SU-DHL-6 (cell line): ENCODE measurements around the gene SAMD1.

Source experiments
- CTCF ChIP-seq: fragments of 200-600 bp; sonication (generic); IDR thresholded peaks from one replicate; pipeline ENCODE4 v1.5.1; 2017; ENCODE audit warnings: antibody characterized with exemption, mild to moderate bottlenecking, low read length, moderate library complexity; ENCODE audit not compliant: insufficient read depth, poor library complexity, severe bottlenecking
- EZH2phosphoT487 ChIP-seq: fragments of 200-600 bp; sonication (generic), shearing (Covaris generic); conservative IDR thresholded peaks from 2 replicates; pipeline ENCODE4 v1.6.1; 2018; ENCODE audit warnings: mild to moderate bottlenecking, antibody characterized with exemption, low read length, moderate library complexity, mixed read lengths

DNA sequence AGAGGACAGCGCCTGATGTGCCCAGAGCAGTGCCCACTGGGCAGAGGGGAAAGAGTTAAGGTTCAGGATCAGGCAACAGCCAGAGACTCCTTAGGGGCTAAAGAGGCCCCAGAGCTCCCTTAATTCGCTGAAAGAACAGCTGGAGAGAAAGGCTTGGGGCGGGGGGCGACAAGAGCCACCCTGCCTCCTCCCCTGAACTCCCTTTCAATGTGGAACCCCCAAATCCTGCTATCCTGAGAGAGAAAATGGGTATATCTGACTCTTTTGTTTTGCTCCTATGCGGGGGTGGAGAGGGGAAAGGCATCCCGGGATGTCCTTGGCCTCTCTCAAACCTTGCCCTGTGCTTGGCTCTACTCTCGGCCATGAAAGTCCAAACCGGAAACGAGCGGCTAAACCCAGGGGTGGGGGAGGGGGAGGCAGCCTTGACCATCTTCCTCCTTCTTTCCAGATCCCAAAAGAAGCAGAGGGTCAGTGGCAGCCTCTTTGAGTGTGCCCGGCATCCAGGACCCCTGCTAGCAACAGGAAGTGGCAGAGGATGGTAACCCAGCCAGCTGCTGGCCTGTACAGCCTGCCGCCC lies 22.3 kb upstream of the SAMD1 start:
- TF ChIP-seq CTCF, result no peak
- no peak for TF ChIP-seq EZH2phosphoT487
